GM12874 (cell line): Measurements from ENCODE around the gene CELSR3.

ENCODE experiments used
- CTCF ChIP-seq: IDR thresholded peaks from 2 replicates; pipeline ENCODE4 v1.5.1; 2011; ENCODE audit warnings: low read depth, mild to moderate bottlenecking, control low read depth, low read length, moderate library complexity; ENCODE audit not compliant: insufficient read depth

CELSR3 gene

GRCh38 chr3:48698891-48699290 lies 36.2 kb upstream of the CELSR3 start:
- no peak for TF ChIP-seq CTCF

GRCh38 chr3:48697952-48698351 lies 35.3 kb upstream of the CELSR3 start:
- no peak for TF ChIP-seq CTCF

- TF ChIP-seq CTCF, result no peak
Observed at GRCh38 chr3:48696601-48697000, 33.9 kb upstream of the CELSR3 start.

DNA sequence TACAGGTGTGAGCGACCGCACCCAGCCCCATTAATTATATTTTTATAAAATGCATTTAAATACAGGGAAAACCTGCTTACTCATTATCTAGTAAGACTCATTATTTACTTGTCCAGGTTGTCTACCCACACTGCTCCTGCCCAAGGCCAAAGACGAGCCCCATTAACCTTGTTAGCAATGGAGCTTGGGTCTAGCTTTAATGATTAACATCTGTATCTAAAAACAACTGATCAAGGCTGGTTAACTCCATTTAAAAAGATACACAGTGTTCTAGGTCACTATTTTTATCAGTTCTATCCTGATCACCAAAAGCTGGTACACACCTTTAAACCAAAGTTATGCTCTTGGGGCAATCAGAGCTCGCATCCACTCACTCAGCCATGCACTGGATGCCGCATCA lies 33.5 kb upstream of the CELSR3 start:
- no peak for TF ChIP-seq CTCF

DNA sequence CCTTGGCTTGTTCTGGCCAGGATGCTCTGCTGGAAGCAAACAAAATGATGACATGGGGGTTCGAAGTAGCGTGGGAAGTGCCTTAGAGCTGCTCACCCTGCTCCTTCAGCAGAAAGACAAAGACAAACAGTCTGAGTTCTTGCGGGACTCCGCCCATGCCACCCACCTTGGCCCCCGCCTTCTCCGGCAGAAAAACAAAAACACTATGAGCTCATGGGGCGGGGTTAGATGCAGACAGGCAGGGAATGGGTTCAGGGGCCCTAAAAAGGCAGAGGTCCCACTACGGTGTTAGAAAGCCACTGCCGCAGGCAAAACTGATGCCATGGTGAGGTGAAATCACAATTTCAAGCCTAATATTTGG lies 32.7 kb upstream of the CELSR3 start:
- no peak for TF ChIP-seq CTCF

DNA sequence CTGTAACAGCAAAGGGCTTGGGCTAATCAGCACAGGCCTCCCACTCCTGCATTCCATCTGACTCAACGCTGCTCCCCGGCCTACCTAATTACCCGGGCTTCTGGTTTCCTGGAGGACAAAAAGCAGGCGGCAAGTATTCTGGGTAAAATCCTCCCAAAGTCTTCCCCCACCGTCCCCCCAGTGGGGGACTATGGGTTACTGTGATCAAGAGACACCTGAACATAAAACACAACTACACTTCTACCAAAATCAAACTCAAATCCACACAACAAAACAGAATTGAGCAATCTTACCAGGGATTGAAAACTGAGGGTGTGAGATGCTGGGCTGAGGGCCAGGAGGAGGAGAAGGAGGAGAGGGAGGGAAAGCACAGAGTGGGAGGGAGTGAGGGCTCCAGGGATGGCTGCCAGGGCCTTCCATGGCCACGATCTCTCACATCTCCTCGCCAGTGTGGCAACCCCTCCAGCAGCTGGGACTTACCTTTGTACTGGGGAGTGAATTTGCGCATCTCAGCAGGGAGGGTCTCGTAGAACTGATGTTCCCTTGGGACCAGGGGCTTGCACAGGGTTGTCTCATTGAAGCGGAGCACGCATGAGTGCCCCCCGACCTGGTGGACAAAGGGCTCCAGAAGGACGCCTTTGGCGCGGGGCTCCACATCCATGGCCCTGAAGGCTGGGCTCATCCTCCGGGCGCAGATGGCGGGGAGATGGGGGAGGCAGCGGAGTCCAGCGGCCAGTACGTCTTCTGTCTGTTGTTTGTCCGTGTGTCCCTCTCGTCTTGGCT lies 32.1 kb upstream of the CELSR3 start:
- TF ChIP-seq CTCF, result no peak

DNA sequence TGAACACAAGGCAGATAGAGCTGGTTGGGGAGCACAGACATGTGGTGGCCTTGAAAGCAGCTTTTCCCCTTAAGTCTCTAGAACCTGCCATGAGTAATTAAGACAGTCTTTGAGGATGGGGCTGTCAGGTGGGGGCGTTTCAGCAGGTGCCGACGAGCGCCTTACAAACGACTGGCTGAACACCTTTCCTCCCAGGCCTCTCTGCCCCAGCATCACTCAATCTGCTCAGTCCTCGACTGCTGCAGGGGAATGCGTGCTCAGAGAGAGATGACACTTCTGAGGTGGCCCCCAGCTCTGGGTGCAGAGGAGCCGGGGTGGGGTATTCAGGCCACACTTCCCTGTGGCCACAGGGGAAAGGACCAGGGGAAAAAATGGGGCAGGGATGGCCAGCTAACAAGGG lies 31.1 kb upstream of the CELSR3 start:
- TF ChIP-seq CTCF, result no peak

GRCh38 chr3:48692551-48692950 lies 29.9 kb upstream of the CELSR3 start:
- no peak for TF ChIP-seq CTCF
